HepG2 (cell line): ENCODE measurements around the gene LCORL. TPM values are rescaled to one million over a fixed set of nuclear protein-coding genes. Genes with fewer than 3 reads are reported as not detected.

Experiments used
- ATAC-seq: fragments of 200-7000 bp; cut with Tn5 transposase; 3 replicates; pipeline ENCODE4 v1.9.1; 2020; ENCODE audit warnings: mild to moderate bottlenecking, moderate library complexity
- BruUV-seq: library from RNA; stranded (reverse); fragments of 400-500 nt; replicated peaks from 2 replicates; lab custom pipeline; 2021; lab: Mats Ljungman, UMichigan
- CTCF ChIA-PET: fragments of 300-600 bp; formaldehyde crosslinking; extraction: SDS; loops from one replicate; lab custom pipeline; 2021; ENCODE audit warnings: low total read pairs, inconsistent platforms, low intra/inter-chr PET ratio; lab: Yijun Ruan, JAX
- POLR2A ChIA-PET: fragments of 350-600 bp; sonication (Branson Sonifier 250); formaldehyde crosslinking; loops from one replicate; lab custom pipeline; 2020; ENCODE audit warnings: antibody characterized with exemption, inconsistent platforms; lab: Yijun Ruan, JAX
- DNase-seq: peaks from one replicate; pipeline ENCODE4 v3.0.0-alpha.2; 2015; ENCODE audit warnings: low spot score
- FAIRE-seq: peaks from 3 replicates; lab custom pipeline; 2011; peaks lifted over from hg19 to GRCh38; lab: Jason Lieb, UNC
- H2AFZ ChIP-seq: one replicate; pipeline ENCODE4 v1.6.1; 2011; ENCODE audit warnings: low read length, inconsistent platforms
- H3K27ac ChIP-seq: fragments of 300-600 bp; 3 replicates; pipeline ENCODE4 v1.8.0; 2011; ENCODE audit warnings: mixed run types, mild to moderate bottlenecking, mixed read lengths, low read length, inconsistent platforms; ENCODE audit not compliant: insufficient read depth; ENCODE audit errors: extremely low read length
- H3K27me3 ChIP-seq, 2 experiments: fragments of 200-600 bp in 1 of 2; 2 replicates in 1 of 2; 3 replicates in 1 of 2; pipeline versions ENCODE4 v1.6.0 to v1.8.0; 2011; ENCODE audit warnings: low read length in 2 of 2, mild to moderate bottlenecking in 2 of 2, moderate library complexity in 2 of 2, inconsistent platforms in 1 of 2; ENCODE audit not compliant: insufficient read depth in 2 of 2, control insufficient read depth in 1 of 2
- H3K36me3 ChIP-seq, 2 experiments: fragments of 200-600 bp in 1 of 2; replicated peaks in 1 of 2; 2 replicates in 1 of 2; 3 replicates in 1 of 2; pipeline versions ENCODE4 v1.5.1 to v1.8.0; 2011; ENCODE audit warnings: low read length in 2 of 2, inconsistent platforms in 1 of 2; ENCODE audit not compliant: insufficient read depth in 2 of 2, control insufficient read depth in 1 of 2
- H3K4me1 ChIP-seq: 2 replicates; pipeline ENCODE4 v1.5.1; 2012; ENCODE audit warnings: low read length, inconsistent platforms; ENCODE audit not compliant: insufficient read depth
- H3K4me2 ChIP-seq: 2 replicates; pipeline ENCODE4 v1.6.0; 2011; ENCODE audit warnings: low read depth, low read length, inconsistent platforms
- H3K4me3 ChIP-seq, 3 experiments: fragments of 200-600 bp in 1 of 3; sonication (generic), shearing (Covaris generic) in 1 of 3; replicated peaks in 1 of 3; 2 replicates each; pipeline ENCODE4 v1.5.1; 2011 to 2016; ENCODE audit warnings: low read length in 3 of 3, inconsistent platforms in 2 of 3, low read depth in 2 of 3, mild to moderate bottlenecking in 2 of 3, control low read depth in 1 of 3, mixed read lengths in 1 of 3; ENCODE audit not compliant: insufficient read depth in 1 of 3
- H3K79me2 ChIP-seq: one replicate; pipeline ENCODE4 v1.6.1; 2011; ENCODE audit warnings: low read length, inconsistent platforms; ENCODE audit not compliant: insufficient read depth
- H3K9ac ChIP-seq: 2 replicates; pipeline ENCODE4 v1.6.0; 2011; ENCODE audit warnings: mild to moderate bottlenecking, low read depth, low read length, inconsistent platforms; ENCODE audit not compliant: insufficient read depth
- H3K9me3 ChIP-seq: 2 replicates; pipeline ENCODE4 v1.5.1; 2012; ENCODE audit warnings: mild to moderate bottlenecking, low read length
- H4K20me1 ChIP-seq: 2 replicates; pipeline ENCODE4 v1.6.0; 2011; ENCODE audit warnings: inconsistent platforms, mild to moderate bottlenecking, low read length, moderate library complexity; ENCODE audit not compliant: insufficient read depth
- AGO1 ChIP-seq: fragments of 200-400 bp; formaldehyde crosslinking; IDR thresholded peaks from 2 replicates; pipeline ENCODE4 v1.6.1; 2017; ENCODE audit warnings: mild to moderate bottlenecking, low read depth, low read length, moderate library complexity; ENCODE audit not compliant: poor library complexity, severe bottlenecking
- CREM ChIP-seq, 2 experiments: sonication (generic) in 1 of 2; formaldehyde crosslinking in 1 of 2; IDR thresholded peaks; 2 replicates each; pipeline versions ENCODE4 v1.4.0 to v1.6.1; 2016 to 2020; ENCODE audit warnings: antibody characterized with exemption in 1 of 2, mild to moderate bottlenecking in 1 of 2, missing genetic modification reagents in 1 of 2
- JUND ChIP-seq: sonication (generic); formaldehyde crosslinking; IDR thresholded peaks from 2 replicates; pipeline ENCODE4 v1.8.0; 2022; ENCODE audit warnings: mild to moderate bottlenecking, missing genetic modification reagents
- KDM5B ChIP-seq: sonication (generic); formaldehyde crosslinking; IDR thresholded peaks from 2 replicates; pipeline ENCODE4 v1.4.0; 2020; ENCODE audit warnings: missing genetic modification reagents, mild to moderate bottlenecking, borderline replicate concordance
- TBX3 ChIP-seq: fragments of 450-650 bp; IDR thresholded peaks from 2 replicates; pipeline ENCODE4 v1.6.1; 2017; ENCODE audit warnings: antibody characterized with exemption, mild to moderate bottlenecking, inconsistent platforms, borderline replicate concordance
- ZBTB40 ChIP-seq, 2 experiments: fragments of 450-650 bp in 1 of 2; sonication (generic) in 1 of 2; formaldehyde crosslinking in 1 of 2; IDR thresholded peaks; 2 replicates each; pipeline versions ENCODE4 v1.6.1 to v1.8.0; 2016 to 2022; ENCODE audit warnings: antibody characterized with exemption in 1 of 2, mild to moderate bottlenecking in 1 of 2, missing genetic modification reagents in 1 of 2
- ZNF704 ChIP-seq: sonication (generic); formaldehyde crosslinking; IDR thresholded peaks from 2 replicates; pipeline ENCODE4 v1.8.1; 2023; ENCODE audit warnings: mild to moderate bottlenecking, inconsistent platforms, moderate library complexity, missing genetic modification reagents, borderline replicate concordance
- WGBS: methylation state at CpG from one replicate; pipeline ENCODE4 v1.1.6; 2017; ENCODE audit warnings: low lambda C conversion rate; 5-methylcytosine and 5-hydroxymethylcytosine counted together
- in situ Hi-C: cut with HindIII; loops from 2 replicates; pipeline ENCODE4 v1.10.0; 2017; ENCODE audit warnings: low pct_unique_long_range_greater_than_20kb; ENCODE audit not compliant: extremely low pct_ligation_motif_present
- intact Hi-C: fragments of 100-400 bp; cut with micrococcal nuclease; formaldehyde crosslinking; loops from one replicate; pipeline ENCODE4 v1.10.0; 2022; ENCODE audit not compliant: unreplicated experiment
- polyA plus RNA-seq, 8 experiments: library from polyadenylated mRNA; depleted of rRNA in 3 of 8; stranded (reverse) in 7 of 8; unstranded in 1 of 8; fragments of >200 nt; fragmentation: Illumina TruSeq in 4 of 8; extraction: Trizol in 4 of 8; gene quantifications; 2 replicates each; pipeline versions ENCODE4 v1.2.1 to v1.2.3, GENCODE V29; 2011 to 2016; ENCODE audit warnings: low read depth in 4 of 8, missing spikeins in 1 of 8, mixed read lengths in 1 of 8; ENCODE audit not compliant: insufficient read depth in 1 of 8
- total RNA-seq, 5 experiments: library from RNA; depleted of rRNA; stranded (reverse); fragments of >200 nt; fragmentation: Illumina TruSeq; extraction: Trizol; gene quantifications; 2 replicates each; pipeline ENCODE4 v1.2.3, GENCODE V29; 2016; ENCODE audit warnings: low read depth in 1 of 5

The LCORL gene
- total and polyA plus RNA-seq, 2 of the 13 experiments (the other 11 are each of a cell fraction or from before 2014, with no cell fraction given), result 5.3 to 14.5 TPM

GRCh38 chr4:17911608-17912007 lies 109.9 kb downstream of the LCORL start:
- intact Hi-C loops, result no loop called here
- no peaks in the 10 kb centered on the region for H3K4me1 ChIP-seq
- H3K27me3 ChIP-seq, result no peaks in the 10 kb centered on the region
- no peak overlapping the region for H3K9ac ChIP-seq
- CTCF ChIA-PET, result no interaction called here
- no peak for ATAC-seq
- no TSS peak for BruUV-seq
- H3K4me3 ChIP-seq, result no peak overlapping the region
- no peaks in the 10 kb centered on the region for H3K9me3 ChIP-seq
- no peak for DNase-seq
- no peak for TF ChIP-seq KDM5B
- no peak for TF ChIP-seq ZNF704
- no peak for TF ChIP-seq AGO1
- no peak for TF ChIP-seq TBX3
- no peak for TF ChIP-seq ZBTB40 (IDR thresholded peaks at IDR 0.05)
- no peak for TF ChIP-seq ZBTB40 (CRISPR knock-in tag; IDR thresholded peaks at IDR 0.05)
- TF ChIP-seq JUND, result no peak
- no peak for TF ChIP-seq CREM (IDR thresholded peaks at IDR 0.05)
- TF ChIP-seq CREM (CRISPR knock-in tag; IDR thresholded peaks at IDR 0.05), result no peak
- in situ Hi-C loops, result no loop called here
- H4K20me1 ChIP-seq, result no peaks in the 10 kb centered on the region
- 99% methylated on average over 7 of the region's 11 CpGs for WGBS
- H3K79me2 ChIP-seq, result no peaks in the 10 kb centered on the region
- H3K4me2 ChIP-seq, result no peak overlapping the region
- H3K27ac ChIP-seq, result no peak overlapping the region
- FAIRE-seq, result no peak
- no peak overlapping the region for H2AFZ ChIP-seq
- peaks cover 3 to 6% of the 10 kb centered on the region in 2 experiments; a peak in 3 of 5 replicates for H3K36me3 ChIP-seq
- POLR2A ChIA-PET, result no interaction called here
